T47D (cell line): ENCODE measurements around the gene CDKN1A.

Source experiments
- DNase-seq, 2 experiments: peaks; one replicate each; pipeline versions ENCODE4 v3.0.0 to v3.0.0-alpha.2; 2011 to 2012; ENCODE audit warnings: low read depth in 1 of 2, low spot score in 1 of 2
- JUND ChIP-seq: IDR thresholded peaks from 2 replicates; pipeline ENCODE4 v1.6.1; 2012; ENCODE audit warnings: low read depth
- in situ Hi-C: cut with HindIII; loops from 2 replicates; pipeline ENCODE4 v1.10.0; 2016; ENCODE audit warnings: low sequenced_read_pairs, low pct_unique_long_range_greater_than_20kb

CDKN1A gene

GRCh38 chr6:36676141-36677058 lies 2.1 kb upstream of the CDKN1A start:
- DNase-seq, result peak in 1 of 2 experiments; percentile 69
- in situ Hi-C loops, result no loop called here
- no peak for TF ChIP-seq JUND

- TF ChIP-seq JUND, result no peak
- DNase-seq, result no peak
- in situ Hi-C loops, result no loop called here
These were observed 1.3 kb upstream of the CDKN1A start for GRCh38 chr6:36677059-36677749.

- no peak for DNase-seq
- in situ Hi-C loops, result no loop called here
- TF ChIP-seq JUND, result no peak
These were observed 594 bp upstream of the CDKN1A start for GRCh38 chr6:36677753-36678487.

GRCh38 chr6:36679043-36679833 lies 724 bp downstream of the CDKN1A start:
- in situ Hi-C loops, result no loop called here
- DNase-seq, result peak in 1 of 2 experiments; percentile 59
- TF ChIP-seq JUND, result no peak

- TF ChIP-seq JUND, result no peak
- in situ Hi-C loops, result no loop called here
- peak in 1 of 2 experiments; percentile 87 for DNase-seq
These were observed 4.0 kb downstream of the CDKN1A start for GRCh38 chr6:36682328-36683144.

- in situ Hi-C loops, result no loop called here
- TF ChIP-seq JUND, result no peak
- no peak for DNase-seq
These were observed 4.7 kb downstream of the CDKN1A start for GRCh38 chr6:36683145-36683655.

GRCh38 chr6:36683656-36684446 lies 5.3 kb downstream of the CDKN1A start:
- TF ChIP-seq JUND, result no peak
- in situ Hi-C loops, result no loop called here
- no peak for DNase-seq

GRCh38 chr6:36684447-36684812 lies 5.9 kb downstream of the CDKN1A start:
- in situ Hi-C loops, result no loop called here
- TF ChIP-seq JUND, result no peak
- no peak for DNase-seq

- DNase-seq, result no peak
- TF ChIP-seq JUND, result no peak
- in situ Hi-C loops, result no loop called here
These were observed 6.8 kb downstream of the CDKN1A start for GRCh38 chr6:36685166-36685924.
